Measurements from ENCODE around the gene PIGN.

PIGN gene, protein sequence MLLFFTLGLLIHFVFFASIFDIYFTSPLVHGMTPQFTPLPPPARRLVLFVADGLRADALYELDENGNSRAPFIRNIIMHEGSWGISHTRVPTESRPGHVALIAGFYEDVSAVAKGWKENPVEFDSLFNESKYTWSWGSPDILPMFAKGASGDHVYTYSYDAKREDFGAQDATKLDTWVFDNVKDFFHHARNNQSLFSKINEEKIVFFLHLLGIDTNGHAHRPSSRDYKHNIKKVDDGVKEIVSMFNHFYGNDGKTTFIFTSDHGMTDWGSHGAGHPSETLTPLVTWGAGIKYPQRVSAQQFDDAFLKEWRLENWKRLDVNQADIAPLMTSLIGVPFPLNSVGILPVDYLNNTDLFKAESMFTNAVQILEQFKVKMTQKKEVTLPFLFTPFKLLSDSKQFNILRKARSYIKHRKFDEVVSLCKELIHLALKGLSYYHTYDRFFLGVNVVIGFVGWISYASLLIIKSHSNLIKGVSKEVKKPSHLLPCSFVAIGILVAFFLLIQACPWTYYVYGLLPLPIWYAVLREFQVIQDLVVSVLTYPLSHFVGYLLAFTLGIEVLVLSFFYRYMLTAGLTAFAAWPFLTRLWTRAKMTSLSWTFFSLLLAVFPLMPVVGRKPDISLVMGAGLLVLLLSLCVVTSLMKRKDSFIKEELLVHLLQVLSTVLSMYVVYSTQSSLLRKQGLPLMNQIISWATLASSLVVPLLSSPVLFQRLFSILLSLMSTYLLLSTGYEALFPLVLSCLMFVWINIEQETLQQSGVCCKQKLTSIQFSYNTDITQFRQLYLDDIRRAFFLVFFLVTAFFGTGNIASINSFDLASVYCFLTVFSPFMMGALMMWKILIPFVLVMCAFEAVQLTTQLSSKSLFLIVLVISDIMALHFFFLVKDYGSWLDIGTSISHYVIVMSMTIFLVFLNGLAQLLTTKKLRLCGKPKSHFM

DNA sequence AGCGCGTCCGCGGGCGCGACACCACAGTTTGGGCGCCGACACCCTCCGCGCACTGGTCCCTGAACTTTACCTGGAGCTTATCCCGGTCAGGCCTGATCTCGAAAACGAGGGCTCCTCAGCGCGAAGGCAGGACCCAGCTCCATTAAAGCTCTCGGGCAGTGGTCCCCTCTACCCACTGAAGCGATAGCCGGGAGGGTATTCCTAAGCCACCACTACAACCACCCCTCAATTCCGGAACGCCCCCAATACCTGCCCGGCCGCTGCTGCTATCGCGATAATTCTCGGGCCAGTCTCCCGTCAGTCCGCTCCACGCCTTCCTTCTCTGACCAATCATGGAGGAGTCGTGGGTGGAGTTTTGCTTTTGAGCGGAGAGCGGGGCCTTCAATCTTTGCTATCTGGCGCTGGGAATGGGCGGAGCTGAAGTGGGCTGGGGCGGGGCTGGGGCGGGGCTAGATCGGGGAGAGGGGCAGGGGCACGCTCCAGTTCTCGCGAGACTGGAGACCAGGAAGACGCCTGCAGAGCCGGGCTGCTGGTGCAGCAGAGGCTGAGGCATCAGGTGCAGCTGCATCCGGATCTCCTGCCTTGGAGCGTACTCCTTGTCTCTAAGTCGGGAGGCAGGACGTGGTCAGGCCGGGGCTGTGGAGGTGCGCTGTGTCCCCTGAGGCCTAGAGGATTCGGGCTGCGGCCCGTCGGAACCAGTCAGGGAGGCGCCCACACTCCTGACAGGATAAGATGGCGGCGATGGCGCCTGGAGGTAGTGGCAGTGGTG, at the start of gene PIGN, which contains the start of gene RELCH:
Gene PIGN (minus strand): TSS at position 283 of the 769 bp plus-strand sequence. CDS start 25,703 bp downstream, outside the sequence.
Gene RELCH (plus strand): TSS at position 482 of the 769 bp plus-strand sequence. CDS start 251 bp downstream, at position 733.
- DNase-seq: peak; percentile 97

- DNase-seq: no peak
Observed at GRCh38 chr18:62236252-62236651, 49.4 kb upstream of the PIGN start.

GRCh38 chr18:62226047-62226446, 39.2 kb upstream of the PIGN start:
- DNase-seq: no peak

DNA sequence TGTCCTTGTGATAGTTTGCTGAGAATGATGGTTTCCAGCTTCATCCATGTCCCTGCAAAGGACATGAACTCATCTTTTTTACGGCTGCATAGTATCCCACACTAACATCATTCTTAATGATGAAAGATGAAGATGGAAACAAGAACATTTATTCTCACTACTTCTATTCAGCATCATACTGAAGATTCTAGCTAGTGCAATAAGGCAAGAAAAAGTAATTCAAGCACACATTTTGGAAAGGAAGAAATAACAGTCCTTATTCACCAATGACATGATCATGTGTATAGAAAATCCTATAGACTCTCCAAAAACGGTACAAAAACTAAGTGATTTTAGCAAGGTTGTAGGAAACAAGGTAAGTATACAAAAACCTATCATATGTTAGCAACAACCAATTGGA, 37.4 kb upstream of the PIGN start:
- no peak for DNase-seq

- DNase-seq: no peak
Observed at GRCh38 chr18:62214790-62215189, 27.9 kb upstream of the PIGN start.

DNA sequence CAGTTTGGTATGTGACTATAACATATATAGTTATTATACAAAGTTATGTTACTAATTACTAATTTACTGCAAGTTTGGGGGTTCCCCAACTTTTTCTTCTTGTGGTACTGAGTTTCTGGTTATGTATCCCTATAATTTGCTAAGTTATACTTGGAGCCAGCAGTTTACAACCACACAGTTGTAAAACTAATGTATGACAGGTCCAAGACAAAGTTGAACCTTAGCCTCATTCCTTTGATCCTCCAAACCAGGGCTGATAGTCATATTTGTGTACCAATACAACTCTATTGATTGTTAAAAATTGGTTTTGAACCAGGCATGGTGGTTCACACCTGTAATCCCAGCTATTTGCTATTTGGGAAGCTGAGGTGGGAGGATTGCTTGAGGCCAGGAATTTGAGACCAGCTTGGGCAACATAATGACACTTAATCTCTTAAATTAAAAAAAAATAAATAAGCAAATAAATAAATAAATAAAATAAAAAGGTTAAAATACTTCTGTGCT, 24.5 kb upstream of the PIGN start:
- DNase-seq: no peak

DNA sequence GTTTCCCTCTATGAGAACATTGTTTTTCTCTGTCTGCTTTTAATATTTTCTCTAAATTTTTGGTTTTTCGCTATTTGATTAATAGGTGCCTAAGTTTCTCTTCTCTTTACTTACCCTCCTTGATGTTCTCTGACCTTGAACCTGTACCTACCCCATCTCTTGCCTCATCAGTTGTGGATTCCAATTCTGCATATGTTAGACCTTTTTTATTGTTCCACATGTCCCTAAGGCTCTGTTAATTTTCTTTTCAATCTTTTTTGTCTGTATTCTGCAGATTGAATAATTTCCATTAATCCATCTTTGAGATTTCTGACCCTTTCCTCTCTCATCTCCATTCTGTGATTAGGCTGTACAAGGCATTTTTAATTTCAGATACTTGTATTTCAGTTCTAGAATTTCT, 23.3 kb upstream of the PIGN start:
- DNase-seq: no peak

DNA sequence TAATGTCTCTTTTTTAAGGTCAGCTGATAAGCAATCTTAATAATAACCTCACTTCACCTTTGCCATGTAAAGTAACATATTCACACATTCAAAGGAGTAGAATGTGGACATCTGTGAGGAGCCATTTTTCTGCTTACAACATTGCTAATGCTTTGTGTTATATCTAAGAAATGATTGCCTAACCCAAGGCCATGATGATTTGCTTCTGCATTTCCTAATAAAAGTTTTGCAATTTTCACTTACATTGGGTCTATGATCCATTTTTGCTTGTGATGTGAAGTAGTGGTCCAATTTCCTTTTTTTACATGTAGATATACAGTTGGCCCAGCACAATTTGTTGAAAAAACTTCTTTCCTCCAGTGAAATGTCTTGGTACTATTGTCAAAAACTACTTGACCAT, 22.2 kb upstream of the PIGN start:
- DNase-seq: no peak

- no peak for DNase-seq
Observed at GRCh38 chr18:62206593-62206992, 19.7 kb upstream of the PIGN start.

DNA sequence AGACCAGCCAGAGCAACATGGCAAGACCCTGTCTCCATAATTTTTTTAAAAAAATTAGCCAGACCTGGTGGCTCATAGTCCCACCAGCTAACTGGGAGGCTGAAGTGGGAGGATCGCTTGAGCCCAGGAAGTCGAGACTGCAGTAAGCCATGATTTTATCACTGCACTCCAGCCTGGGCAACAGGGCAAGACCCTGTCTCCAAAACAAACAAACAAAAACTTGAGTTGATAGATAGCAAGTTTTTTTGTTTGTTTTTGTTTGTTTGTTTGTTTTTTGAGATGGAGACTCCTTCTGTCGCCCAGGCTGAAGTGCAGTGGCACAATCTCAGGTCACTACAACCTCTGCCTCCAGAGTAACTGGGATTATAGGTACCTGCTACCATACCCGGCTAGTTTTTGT, 19.0 kb upstream of the PIGN start:
- no peak for DNase-seq

DNA sequence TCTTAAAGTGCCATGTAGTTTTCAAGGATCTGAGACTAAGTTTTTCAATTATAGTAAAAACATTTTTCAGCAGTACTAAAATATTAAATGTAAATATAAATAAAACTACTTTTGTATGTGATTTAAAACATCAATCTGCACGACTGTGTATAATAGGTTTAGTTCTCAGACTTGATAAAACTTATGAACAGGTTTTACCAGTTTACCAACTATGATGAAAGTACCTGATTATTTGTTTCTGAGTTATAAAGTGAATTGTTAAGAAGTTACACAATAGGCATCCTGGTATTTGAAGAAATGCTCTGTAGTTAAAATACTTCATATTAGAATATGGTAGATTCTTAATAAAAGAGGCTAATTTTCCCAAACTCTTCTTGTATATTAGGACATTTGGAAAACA, 15.0 kb upstream of the PIGN start:
- no peak for DNase-seq

DNA sequence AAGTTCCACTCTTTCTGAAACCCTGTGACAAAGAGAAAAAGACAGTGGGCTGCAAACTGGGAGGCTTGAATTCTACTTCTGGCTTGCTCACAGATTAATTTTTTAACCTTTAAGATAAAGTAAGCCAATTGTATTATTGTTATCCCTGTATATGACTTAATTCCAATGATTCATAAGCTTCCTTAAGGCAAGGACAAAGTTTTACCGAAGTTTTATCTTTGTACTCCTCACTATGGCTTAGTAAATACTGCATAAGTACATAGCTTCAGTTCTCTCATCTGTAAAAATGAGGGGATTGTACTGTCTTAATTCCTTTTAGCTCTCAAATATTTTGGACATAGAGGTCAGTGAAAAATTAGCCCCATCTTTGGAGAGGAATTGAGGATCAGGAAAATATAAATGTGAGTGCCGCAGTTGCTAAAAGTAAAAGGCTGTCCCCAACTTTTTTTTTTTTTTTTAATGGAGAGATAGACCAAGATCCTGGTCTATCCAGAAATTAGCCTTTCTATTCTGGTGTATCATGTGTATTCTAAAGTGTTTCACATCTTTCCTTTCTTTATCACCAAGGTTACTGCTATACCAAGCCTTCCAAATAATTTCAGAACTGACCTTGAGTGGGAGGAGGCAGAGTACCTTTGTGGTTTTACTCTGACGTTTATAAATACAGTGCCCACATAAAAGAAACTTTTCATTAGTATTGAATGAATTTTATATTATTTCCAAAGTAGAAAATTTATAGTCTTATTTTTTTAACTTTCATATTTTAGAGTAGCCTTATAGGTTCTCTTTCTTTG, 13.5 kb upstream of the PIGN start:
- DNase-seq: no peak

GRCh38 chr18:62199629-62200028, 12.8 kb upstream of the PIGN start:
- no peak for DNase-seq

DNA sequence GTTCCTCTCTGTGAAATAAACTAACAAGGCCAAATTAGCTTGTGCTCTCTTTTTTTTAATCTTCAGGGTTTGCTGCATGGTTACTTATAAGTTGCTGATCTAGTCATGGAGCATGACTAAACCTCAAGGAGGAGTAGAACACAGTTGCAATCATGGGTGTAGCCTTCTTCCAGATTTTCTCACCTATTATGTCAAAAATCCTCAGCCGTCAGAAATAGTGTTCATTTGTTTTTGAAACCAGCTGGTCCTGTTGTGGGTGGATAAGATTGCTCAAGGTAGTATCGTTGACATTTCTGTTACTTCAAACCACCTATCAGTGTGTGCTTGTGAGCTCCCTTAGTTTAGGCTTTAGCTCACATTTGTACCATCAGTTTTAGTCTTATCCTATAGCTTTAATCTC, 11.4 kb upstream of the PIGN start:
- DNase-seq: no peak

DNA sequence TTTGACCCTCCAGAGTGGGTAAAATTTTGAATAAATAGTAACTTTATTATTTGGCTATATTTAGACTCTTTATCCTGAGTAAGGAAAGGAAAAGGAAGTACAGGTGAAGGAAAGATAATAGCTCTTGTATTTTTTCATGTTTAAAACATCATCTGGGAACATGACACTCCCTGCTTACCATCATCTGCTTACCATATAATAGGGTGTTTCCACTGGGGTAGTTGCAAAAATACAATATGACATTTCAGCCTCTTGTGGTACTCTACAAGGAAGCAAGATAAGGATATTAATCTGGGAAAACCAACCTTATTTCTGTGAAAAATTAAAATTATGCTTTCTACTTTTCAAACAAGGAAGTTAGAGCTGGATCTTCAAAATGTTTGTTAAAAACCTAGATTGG, 10.1 kb upstream of the PIGN start:
- DNase-seq: no peak

DNA sequence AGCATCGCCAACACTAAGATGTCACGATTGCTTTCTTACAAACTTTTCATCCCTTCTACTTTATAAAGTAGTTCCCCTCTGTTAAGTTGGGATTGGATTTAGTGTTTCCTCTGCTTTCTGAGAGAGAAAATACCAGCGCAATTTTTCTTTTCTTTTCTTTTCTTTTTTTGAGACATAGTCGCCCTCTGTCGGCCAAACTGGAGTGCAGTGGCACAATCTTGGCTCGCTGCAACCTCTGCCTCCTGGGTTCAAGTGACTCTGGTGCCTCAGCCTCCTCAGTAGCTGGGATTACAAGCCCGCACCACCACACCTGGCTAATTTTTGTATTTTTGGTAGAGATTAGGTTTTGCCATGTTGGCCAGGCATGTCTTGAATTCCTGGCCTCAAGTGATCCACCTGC, 9.2 kb upstream of the PIGN start:
- no peak for DNase-seq

GRCh38 chr18:62189208-62189607, 2.4 kb upstream of the PIGN start:
- no peak for DNase-seq

GRCh38 chr18:62187543-62188510, 971 bp upstream of the PIGN start:
- DNase-seq: peak; percentile 67

DNA sequence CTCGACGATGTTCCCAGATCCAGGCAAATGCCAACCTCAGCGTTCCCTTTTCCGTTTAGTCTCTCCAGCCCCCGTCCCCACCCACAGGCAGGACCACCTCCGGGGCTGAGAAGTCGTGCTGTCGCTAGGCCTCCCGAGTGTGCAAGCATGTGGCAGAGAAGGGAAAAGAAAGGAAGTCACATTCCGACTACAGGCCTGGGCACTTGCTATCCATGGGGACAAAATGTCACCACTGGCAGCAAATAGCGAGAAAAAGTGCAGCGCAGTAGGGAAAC, 420 bp downstream of the PIGN start:
- DNase-seq: no peak

DNA sequence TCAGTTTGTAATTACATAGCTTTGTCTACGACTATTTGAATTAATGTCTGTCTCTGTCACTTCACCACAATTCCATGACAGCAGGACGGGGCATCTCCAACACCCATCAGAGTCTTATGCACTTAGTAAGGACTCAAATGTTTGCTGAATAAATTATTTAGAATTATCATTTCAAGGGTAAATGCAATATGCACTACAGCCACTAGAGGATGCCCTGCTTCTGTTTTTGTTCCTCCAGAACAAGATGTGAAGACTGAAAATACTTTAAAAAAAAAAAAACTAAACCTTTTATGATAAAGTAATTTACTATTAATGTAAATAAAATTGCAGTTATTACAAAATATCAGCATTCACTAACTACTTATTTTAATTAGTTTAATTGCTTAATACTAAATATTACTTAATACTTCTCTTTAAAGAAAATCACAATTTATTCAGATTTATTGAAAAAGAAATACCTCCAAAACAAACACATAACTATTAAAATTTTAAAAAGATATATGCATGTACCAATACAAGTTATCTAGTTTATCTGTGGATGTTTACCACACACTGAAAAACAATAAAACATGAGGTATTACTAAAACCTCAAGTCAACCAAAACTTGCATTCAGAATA, 3.2 kb downstream of the PIGN start:
- no peak for DNase-seq

- DNase-seq: no peak
Observed at GRCh38 chr18:62182220-62182619, 4.6 kb downstream of the PIGN start.
